SK-N-SH (cell line): ENCODE results near the gene SMAD7.

Experiments used
- CTCF ChIP-seq: fragments of 200-600 bp; sonication (generic); IDR thresholded peaks from 2 replicates; pipeline ENCODE4 v1.6.1; 2017; ENCODE audit warnings: antibody characterized with exemption, mild to moderate bottlenecking, moderate library complexity
- EP300 ChIP-seq, 2 experiments: IDR thresholded peaks; 2 replicates each; pipeline versions ENCODE4 v1.4.0 to v1.6.1; 2012; ENCODE audit warnings: borderline replicate concordance in 1 of 2, low read depth in 1 of 2, low read length in 1 of 2
- FOXJ3 ChIP-seq: sonication (generic); formaldehyde crosslinking; IDR thresholded peaks from 2 replicates; pipeline ENCODE4 v1.5.1; 2020; ENCODE audit warnings: mild to moderate bottlenecking, missing genetic modification reagents
- MXI1 ChIP-seq: IDR thresholded peaks from 2 replicates; pipeline ENCODE4 v1.6.1; 2012; ENCODE audit warnings: mild to moderate bottlenecking, low read depth, low read length, improper control_type of control experiment
- USF2 ChIP-seq: fragments of 150-350 bp; IDR thresholded peaks from 2 replicates; pipeline ENCODE4 v1.6.1; 2017; ENCODE audit warnings: antibody characterized with exemption, low read length, low read depth, borderline replicate concordance
- ZBTB33 ChIP-seq: IDR thresholded peaks from 2 replicates; pipeline ENCODE4 v1.4.0; 2012; ENCODE audit warnings: low read depth, borderline replicate concordance

- TF ChIP-seq USF2 (no peak), FOXJ3 (CRISPR knock-in tag) (no peak), EP300 (IDR thresholded peaks at IDR 0.05; ENCODE audit: borderline replicate concordance in 1 of 2, low read depth in 1 of 2, low read length in 1 of 2) (no peak), MXI1 (no peak), CTCF (no peak), ZBTB33 (no peak)
Measured at GRCh38 chr18:48896326-48896874, 54.4 kb downstream of the SMAD7 start.
